CD4-positive, alpha-beta T cell (primary cell): ENCODE data around the gene CHCHD5. TPM values are rescaled to one million over a fixed set of nuclear protein-coding genes. Genes with fewer than 3 reads are reported as not detected.

Source experiments
- ATAC-seq: fragments of 200-7000 bp; cut with Tn5 transposase; one replicate; pipeline ENCODE4 v1.10.0; 2022; ENCODE audit warnings: mild to moderate bottlenecking; ENCODE audit not compliant: poor library complexity
- CTCF ChIA-PET: fragments of 350-600 bp; sonication (Branson Sonifier 250); formaldehyde crosslinking; loops from one replicate; lab custom pipeline; 2021; ENCODE audit warnings: antibody characterized with exemption, inconsistent platforms; lab: Charles Lee
- POLR2A ChIA-PET: fragments of 350-600 bp; sonication (Branson Sonifier 250); formaldehyde crosslinking; loops from one replicate; lab custom pipeline; 2021; ENCODE audit warnings: antibody characterized with exemption, inconsistent platforms; lab: Charles Lee
- DNase-seq, 14 experiments: peaks; one replicate each; pipeline ENCODE4 v3.0.0-alpha.2; 2013 to 2020; ENCODE audit warnings: mixed read lengths in 2 of 14
- H3K27ac ChIP-seq, 2 donors: one replicate each; pipeline versions ENCODE4 v1.5.1 to v1.7.0; 2013; ENCODE audit warnings: low read length in 2 of 2, low read depth in 1 of 2, mild to moderate bottlenecking in 1 of 2
- H3K27me3 ChIP-seq, 2 experiments: 1 replicate in 1 of 2; 2 replicates in 1 of 2; pipeline versions ENCODE4 v1.6.1 to v1.7.0; 2013; ENCODE audit warnings: low read length in 2 of 2, control low read depth in 1 of 2, mild to moderate bottlenecking in 1 of 2, moderate library complexity in 1 of 2; ENCODE audit not compliant: insufficient read depth in 2 of 2, control insufficient read depth in 1 of 2
- H3K36me3 ChIP-seq: one replicate; pipeline ENCODE4 v1.6.1; 2013; ENCODE audit warnings: low read length, control low read depth; ENCODE audit not compliant: insufficient read depth
- H3K4me1 ChIP-seq: one replicate; pipeline ENCODE4 v1.6.1; 2013; ENCODE audit warnings: low read length, control low read depth; ENCODE audit not compliant: insufficient read depth
- H3K4me3 ChIP-seq: one replicate; pipeline ENCODE4 v1.5.1; 2013; ENCODE audit warnings: mild to moderate bottlenecking, low read length, moderate library complexity
- H3K9me3 ChIP-seq, 2 experiments: 1 replicate in 1 of 2; 2 replicates in 1 of 2; pipeline versions ENCODE4 v1.6.1 to v1.7.0; 2013; ENCODE audit warnings: low read length in 2 of 2, mild to moderate bottlenecking in 2 of 2, control low read depth in 1 of 2, moderate library complexity in 1 of 2; ENCODE audit not compliant: control insufficient read depth in 1 of 2, insufficient read depth in 1 of 2
- H3K27ac Mint-ChIP-seq: one replicate; pipeline ENCODE4 v1.8.0; 2020; ENCODE audit warnings: mixed read lengths
- H3K27me3 Mint-ChIP-seq: one replicate; pipeline ENCODE4 v1.8.0; 2021; ENCODE audit warnings: mixed read lengths
- H3K36me3 Mint-ChIP-seq: one replicate; pipeline ENCODE4 v1.8.0; 2021; ENCODE audit warnings: low read depth, mixed read lengths
- H3K4me1 Mint-ChIP-seq: one replicate; pipeline ENCODE4 v1.8.0; 2021; ENCODE audit warnings: low read depth, mixed read lengths
- H3K4me3 Mint-ChIP-seq: one replicate; pipeline ENCODE4 v1.8.0; 2020; ENCODE audit warnings: mild to moderate bottlenecking, mixed read lengths
- H3K9me3 Mint-ChIP-seq: one replicate; pipeline ENCODE4 v1.8.0; 2020; ENCODE audit warnings: mixed read lengths
- intact Hi-C, 2 experiments: fragments of 100-400 bp; cut with DNase I in 1 of 2; cut with micrococcal nuclease in 1 of 2; formaldehyde crosslinking; loops; one replicate each; pipeline versions ENCODE4 v1.15.1 to v1.9.0; 2023 to 2025; cut with DNase I, micrococcal nuclease
- total RNA-seq, 174 experiments: library from RNA in 2 of 174; stranded (reverse) in 2 of 174; gene quantifications; one replicate each; pipeline ENCODE4 v1.2.3 and lab custom pipeline; 2021 to 2026
- TF ChIP-seq, protein P1 (sequence below): fragments of 200-600 bp; IDR thresholded peaks from one replicate; pipeline ENCODE4 v1.8.0; 2022; ENCODE audit warnings: antibody characterized with exemption, mild to moderate bottlenecking

Gene CHCHD5
- total RNA-seq, 2 experiments from 2014 or later, result 13.4 to 14.3 TPM

DNA sequence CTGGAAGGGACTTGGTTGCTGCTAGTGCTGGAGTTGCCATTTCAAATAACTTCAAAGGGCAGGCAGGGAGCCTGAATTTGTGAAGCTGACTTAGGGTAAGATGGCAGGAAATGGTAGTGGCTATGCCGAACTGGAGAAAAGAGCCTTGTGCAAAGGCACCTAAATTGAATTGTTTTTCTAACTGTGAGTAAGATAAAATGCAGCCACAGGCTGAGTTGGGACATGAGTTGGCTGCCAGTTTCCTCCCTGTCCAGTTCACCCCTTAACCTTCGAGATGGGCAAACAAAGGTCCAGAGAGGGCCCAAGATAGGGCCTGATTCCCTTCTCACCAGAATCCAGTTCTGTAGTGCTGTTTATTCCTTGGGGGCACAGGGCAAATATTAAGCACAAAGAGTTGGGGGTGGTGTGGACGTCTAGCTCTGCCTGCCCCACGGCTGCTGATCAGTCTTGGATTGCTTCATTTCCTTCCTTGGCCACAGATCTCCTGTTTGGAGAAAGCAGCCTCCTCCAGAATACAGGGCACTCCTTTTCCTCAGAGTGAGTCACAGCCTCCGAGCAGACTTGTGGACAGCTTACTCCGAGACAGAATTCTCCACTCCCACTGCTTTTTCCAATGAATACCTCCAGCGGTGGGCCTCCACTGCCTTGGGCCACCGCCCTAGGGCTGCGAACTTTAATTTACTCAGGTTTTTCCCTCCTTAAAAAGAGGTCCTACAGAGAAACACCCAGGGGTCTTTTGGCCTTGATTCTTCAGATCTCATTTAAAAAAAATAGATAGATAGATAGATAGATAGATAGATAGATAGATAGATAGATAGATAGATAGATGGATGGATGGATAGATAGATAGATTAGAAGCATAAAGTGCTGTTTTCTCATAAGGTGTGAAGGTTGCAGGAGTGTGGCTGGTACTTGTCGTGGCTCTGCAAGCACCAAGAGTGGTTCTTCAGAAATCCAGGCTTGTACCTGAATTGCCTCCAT lies 42.9 kb downstream of the CHCHD5 start:
- H3K27ac ChIP-seq, result peak overlapping the region in 1 of 2 donors; percentile 43

DNA sequence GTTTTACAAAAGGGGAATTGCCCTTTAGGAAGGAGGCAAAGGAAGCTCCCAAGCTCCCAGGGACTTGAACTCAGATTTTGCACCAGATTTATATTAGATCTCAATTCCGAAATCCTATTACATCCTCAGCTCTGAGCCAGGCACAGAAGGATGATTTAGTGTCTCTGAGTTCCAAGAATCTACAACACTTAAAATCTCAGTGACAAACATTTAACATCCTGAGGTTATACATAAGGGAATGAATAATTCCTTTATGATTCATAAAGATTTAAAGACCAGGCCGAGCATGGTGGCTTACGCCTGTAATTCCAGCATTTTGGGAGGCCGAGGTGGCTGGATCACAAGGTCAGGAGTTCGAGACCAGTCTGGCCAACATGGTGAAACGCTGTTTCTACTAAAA lies 44.8 kb downstream of the CHCHD5 start:
- TF ChIP-seq, protein P1, sequence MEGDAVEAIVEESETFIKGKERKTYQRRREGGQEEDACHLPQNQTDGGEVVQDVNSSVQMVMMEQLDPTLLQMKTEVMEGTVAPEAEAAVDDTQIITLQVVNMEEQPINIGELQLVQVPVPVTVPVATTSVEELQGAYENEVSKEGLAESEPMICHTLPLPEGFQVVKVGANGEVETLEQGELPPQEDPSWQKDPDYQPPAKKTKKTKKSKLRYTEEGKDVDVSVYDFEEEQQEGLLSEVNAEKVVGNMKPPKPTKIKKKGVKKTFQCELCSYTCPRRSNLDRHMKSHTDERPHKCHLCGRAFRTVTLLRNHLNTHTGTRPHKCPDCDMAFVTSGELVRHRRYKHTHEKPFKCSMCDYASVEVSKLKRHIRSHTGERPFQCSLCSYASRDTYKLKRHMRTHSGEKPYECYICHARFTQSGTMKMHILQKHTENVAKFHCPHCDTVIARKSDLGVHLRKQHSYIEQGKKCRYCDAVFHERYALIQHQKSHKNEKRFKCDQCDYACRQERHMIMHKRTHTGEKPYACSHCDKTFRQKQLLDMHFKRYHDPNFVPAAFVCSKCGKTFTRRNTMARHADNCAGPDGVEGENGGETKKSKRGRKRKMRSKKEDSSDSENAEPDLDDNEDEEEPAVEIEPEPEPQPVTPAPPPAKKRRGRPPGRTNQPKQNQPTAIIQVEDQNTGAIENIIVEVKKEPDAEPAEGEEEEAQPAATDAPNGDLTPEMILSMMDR, result no peak
- ATAC-seq (no peak), DNase-seq (no peak)
- peak overlapping the region; percentile 27 for H3K4me3 Mint-ChIP-seq
- Histone ChIP-seq H3K4me3 (no peak overlapping the region), H3K27me3 (no peaks in the 10 kb centered on the region), H3K4me1 (peaks cover 94% of the 10 kb centered on the region), H3K9me3 (no peaks in the 10 kb centered on the region), H3K27ac (no peak overlapping the region), H3K36me3 (no peaks in the 10 kb centered on the region)
- H3K4me1 Mint-ChIP-seq, result peaks cover 84% of the 10 kb centered on the region
- intact Hi-C loops, result no loop called here
- H3K36me3 Mint-ChIP-seq, result peaks cover 4% of the 10 kb centered on the region
- peak overlapping the region; percentile 93 for H3K27ac Mint-ChIP-seq
- H3K27me3 Mint-ChIP-seq, result no peaks in the 10 kb centered on the region
- H3K9me3 Mint-ChIP-seq, result no peaks in the 10 kb centered on the region
- POLR2A ChIA-PET, result interaction anchor here (2.4 to 14.2 kb wide), 2 partner anchors 17 to 45 kb away, joined by 6 to 239 read pairs; partner anchors contain the start of genes CHCHD5 and SLC20A1
- CTCF ChIA-PET, result interaction anchor here (0.5 to 6.1 kb wide), 4 partner anchors 8 to 97 kb away, joined by 3 to 41 read pairs (median 27); partner anchors contain the start of gene SLC20A1

More for the DNA sequence above, 42.9 kb downstream of the CHCHD5 start:
- H3K9me3 ChIP-seq, result no peaks in the 10 kb centered on the region
- peaks cover 75% of the 10 kb centered on the region for H3K4me1 Mint-ChIP-seq
- CTCF ChIA-PET, result interaction anchor here (1.0 to 6.1 kb wide), 12 partner anchors 8 to 103 kb away, joined by 3 to 41 read pairs (median 4); partner anchors contain the start of gene SLC20A1
- no peaks in the 10 kb centered on the region for H3K27me3 Mint-ChIP-seq
- ATAC-seq (peak; percentile 25), DNase-seq (peak in 4 of 14 experiments; percentile 31 to 60 (median 37))
- peak overlapping the region; percentile 90 for H3K27ac Mint-ChIP-seq
- peaks cover 4% of the 10 kb centered on the region for H3K36me3 Mint-ChIP-seq
- intact Hi-C loops, result loop anchor here (2.0 kb wide), 2 partner anchors 19 to 27 kb away; no protein-coding TSS in a partner anchor
- POLR2A ChIA-PET, result interaction anchor here (0.9 to 14.2 kb wide), 11 partner anchors 8 to 97 kb away, joined by 3 to 239 read pairs (median 4); partner anchors contain the start of genes CHCHD5 and SLC20A1
- H3K4me3 ChIP-seq, result peak overlapping the region; percentile 41
- no peaks in the 10 kb centered on the region for H3K9me3 Mint-ChIP-seq
- H3K4me1 ChIP-seq, result peaks cover 80% of the 10 kb centered on the region
- peak overlapping the region; percentile 74 for H3K4me3 Mint-ChIP-seq
- no peaks in the 10 kb centered on the region for H3K36me3 ChIP-seq
- no peaks in the 10 kb centered on the region for H3K27me3 ChIP-seq
- TF ChIP-seq, protein P1, result no peak

DNA sequence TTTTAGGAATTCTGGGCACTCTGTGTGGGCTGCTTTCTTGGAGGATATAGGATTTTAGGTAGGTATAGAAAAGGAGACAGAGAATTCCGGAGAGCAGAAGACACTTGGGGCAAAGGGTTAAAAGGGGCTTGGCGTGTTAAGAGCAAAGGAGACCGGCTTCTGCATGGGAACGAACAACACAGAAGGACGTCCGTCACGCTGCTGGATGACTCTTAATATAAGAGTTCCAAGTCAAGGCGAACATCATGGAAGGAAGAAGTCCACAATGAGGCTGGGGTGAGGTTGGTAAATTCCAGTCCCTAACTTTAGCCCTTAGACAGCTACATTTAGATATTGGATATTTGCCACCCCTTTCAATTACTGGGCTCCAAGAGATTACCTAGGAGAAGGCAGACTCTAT lies 45.4 kb downstream of the CHCHD5 start:
- intact Hi-C loops, result loop anchor here in 1 of 2 experiments (5.0 kb wide), 1 partner anchor 37 kb away; no protein-coding TSS in a partner anchor
- peaks cover 94% of the 10 kb centered on the region for H3K4me1 ChIP-seq

More for the DNA sequence above, 45.4 kb downstream of the CHCHD5 start:
- Histone ChIP-seq H3K36me3 (no peaks in the 10 kb centered on the region), H3K9me3 (no peaks in the 10 kb centered on the region), H3K27me3 (no peaks in the 10 kb centered on the region), H3K27ac (peak overlapping the region in 1 of 2 donors; percentile 85), H3K4me3 (no peak overlapping the region)
- H3K36me3 Mint-ChIP-seq, result peaks cover 4% of the 10 kb centered on the region
- H3K27me3 Mint-ChIP-seq, result no peaks in the 10 kb centered on the region
- ATAC-seq, result no peak
- DNase-seq, result no peak
- TF ChIP-seq, protein P1, result no peak
- POLR2A ChIA-PET, result interaction anchor here (2.2 to 14.2 kb wide), 3 partner anchors 16 to 46 kb away, joined by 6 to 239 read pairs (median 8); partner anchors contain the start of genes CHCHD5 and SLC20A1
- CTCF ChIA-PET, result interaction anchor here (1.1 to 3.9 kb wide), 3 partner anchors 16 to 108 kb away, joined by 3 to 28 read pairs (median 3); partner anchors contain the start of gene SLC20A1
- H3K4me3 Mint-ChIP-seq, result peak overlapping the region; percentile 87
- H3K27ac Mint-ChIP-seq, result peak overlapping the region; percentile 93
- H3K9me3 Mint-ChIP-seq, result no peaks in the 10 kb centered on the region
- peaks cover 84% of the 10 kb centered on the region for H3K4me1 Mint-ChIP-seq
